IMR-90 (cell line): Measurements from ENCODE around the gene TICAM1. TPM values are rescaled to one million over a fixed set of nuclear protein-coding genes. Genes with fewer than 3 reads are reported as not detected.

Experiments
- ATAC-seq: fragments of 200-7000 bp; cut with Tn5 transposase; 2 replicates; pipeline ENCODE4 v1.9.1; 2020; ENCODE audit warnings: low read depth, mild to moderate bottlenecking, moderate library complexity
- BruUV-seq: library from RNA; stranded (reverse); fragments of 400-500 nt; replicated peaks from 2 replicates; lab custom pipeline; 2021; lab: Mats Ljungman, UMichigan
- CTCF ChIA-PET: fragments of 300-600 bp; formaldehyde crosslinking; extraction: SDS; loops from one replicate; lab custom pipeline; 2021; ENCODE audit warnings: antibody characterized with exemption; lab: Yijun Ruan, JAX
- POLR2A ChIA-PET: fragments of 300-600 bp; sonication (Branson Sonifier 250); formaldehyde crosslinking; loops from one replicate; lab custom pipeline; 2022; ENCODE audit warnings: antibody characterized with exemption; ENCODE audit not compliant: unreplicated experiment; lab: Charles Lee
- DNase-seq: peaks from one replicate; pipeline ENCODE4 v3.0.0; 2013
- H2AFZ ChIP-seq: replicated peaks from 2 replicates; pipeline ENCODE3; 2013; ENCODE audit warnings: low read length, mild to moderate bottlenecking; ENCODE audit not compliant: poor library complexity
- H2AK5ac ChIP-seq: 2 replicates; pipeline ENCODE4 v1.6.1; 2013; ENCODE audit warnings: low read depth, low read length, inconsistent platforms
- H2AK9ac ChIP-seq: replicated peaks from 2 replicates; pipeline ENCODE3; 2013; ENCODE audit warnings: mild to moderate bottlenecking, low read depth, low read length, moderate library complexity; ENCODE audit not compliant: poor library complexity
- H2BK120ac ChIP-seq: 2 replicates; pipeline ENCODE4 v1.6.1; 2013; ENCODE audit warnings: low read depth, low read length, inconsistent platforms
- H2BK15ac ChIP-seq: 3 replicates; pipeline ENCODE4 v1.6.1; 2013; ENCODE audit warnings: low read depth, low read length, inconsistent platforms
- H2BK20ac ChIP-seq: 2 replicates; pipeline ENCODE4 v1.6.1; 2013; ENCODE audit warnings: low read depth, mild to moderate bottlenecking, inconsistent platforms, low read length, moderate library complexity
- H2BK5ac ChIP-seq: 2 replicates; pipeline ENCODE4 v1.6.1; 2013; ENCODE audit warnings: mild to moderate bottlenecking, low read depth, low read length, inconsistent platforms; ENCODE audit not compliant: poor library complexity, severe bottlenecking
- H3K14ac ChIP-seq: replicated peaks from 2 replicates; pipeline ENCODE4 v1.6.1; 2013; ENCODE audit warnings: low read depth, low read length, inconsistent platforms
- H3K18ac ChIP-seq: 2 replicates; pipeline ENCODE4 v1.6.1; 2013; ENCODE audit warnings: low read depth, low read length, control low read depth
- H3K23ac ChIP-seq: 2 replicates; pipeline ENCODE4 v1.6.1; 2013; ENCODE audit warnings: low read depth, low read length, inconsistent platforms
- H3K27ac ChIP-seq: 2 replicates; pipeline ENCODE4 v1.5.1; 2013; ENCODE audit warnings: mild to moderate bottlenecking, control low read depth, low read length; ENCODE audit not compliant: insufficient read depth
- H3K27me3 ChIP-seq: 2 replicates; pipeline ENCODE4 v1.6.1; 2013; ENCODE audit warnings: low read length; ENCODE audit not compliant: control insufficient read depth, insufficient read depth
- H3K36me3 ChIP-seq: 2 replicates; pipeline ENCODE4 v1.6.1; 2013; ENCODE audit warnings: low read length, mixed read lengths; ENCODE audit not compliant: control insufficient read depth, insufficient read depth
- H3K4ac ChIP-seq: 2 replicates; pipeline ENCODE4 v1.6.1; 2013; ENCODE audit warnings: low read depth, low read length, inconsistent platforms
- H3K4me1 ChIP-seq: 2 replicates; pipeline ENCODE4 v1.6.1; 2013; ENCODE audit warnings: low read length, mixed read lengths; ENCODE audit not compliant: control insufficient read depth, insufficient read depth
- H3K4me2 ChIP-seq: 2 replicates; pipeline ENCODE4 v1.6.1; 2013; ENCODE audit warnings: low read depth, mild to moderate bottlenecking, control low read depth, low read length, moderate library complexity
- H3K4me3 ChIP-seq: 2 replicates; pipeline ENCODE4 v1.5.1; 2013; ENCODE audit warnings: low read depth, mild to moderate bottlenecking, control low read depth, low read length, moderate library complexity; ENCODE audit not compliant: insufficient read depth
- H3K56ac ChIP-seq: 2 replicates; pipeline ENCODE4 v1.6.1; 2013; ENCODE audit warnings: low read length, inconsistent platforms; ENCODE audit not compliant: insufficient read depth; ENCODE audit errors: extremely low read depth
- H3K79me1 ChIP-seq, 2 experiments: 2 replicates each; pipeline ENCODE4 v1.6.1; 2013; ENCODE audit warnings: low read length in 2 of 2, inconsistent platforms in 1 of 2, low read depth in 1 of 2
- H3K9ac ChIP-seq: 2 replicates; pipeline ENCODE4 v1.6.1; 2013; ENCODE audit warnings: low read depth, low read length, control low read depth
- H3K9me1 ChIP-seq: 2 replicates; pipeline ENCODE4 v1.6.1; 2013; ENCODE audit warnings: low read length, inconsistent platforms; ENCODE audit not compliant: insufficient read depth
- H3K9me3 ChIP-seq: 2 replicates; pipeline ENCODE4 v1.6.1; 2013; ENCODE audit warnings: low read length; ENCODE audit not compliant: control insufficient read depth, insufficient read depth
- H4K20me1 ChIP-seq: 2 replicates; pipeline ENCODE4 v1.6.1; 2013; ENCODE audit warnings: low read length, inconsistent platforms; ENCODE audit not compliant: insufficient read depth
- H4K5ac ChIP-seq: 2 replicates; pipeline ENCODE4 v1.6.1; 2013; ENCODE audit warnings: mild to moderate bottlenecking, low read depth, low read length, control low read depth
- H4K8ac ChIP-seq, 2 experiments: 2 replicates each; pipeline ENCODE4 v1.6.1; 2013; ENCODE audit warnings: low read depth in 2 of 2, low read length in 2 of 2, control low read depth in 1 of 2, inconsistent platforms in 1 of 2
- H4K91ac ChIP-seq: 2 replicates; pipeline ENCODE4 v1.6.1; 2013; ENCODE audit warnings: low read depth, low read length, inconsistent platforms; ENCODE audit not compliant: insufficient read depth
- BHLHE40 ChIP-seq: fragments of 150-350 bp; IDR thresholded peaks from 2 replicates; pipeline ENCODE4 v1.6.1; 2016; ENCODE audit warnings: mild to moderate bottlenecking, low read depth, low read length
- CHD1 ChIP-seq: IDR thresholded peaks from 2 replicates; pipeline ENCODE4 v1.6.1; 2012; ENCODE audit warnings: low read depth, low read length, improper control_type of control experiment
- USF2 ChIP-seq: fragments of 150-350 bp; IDR thresholded peaks from 2 replicates; pipeline ENCODE4 v1.6.1; 2017; ENCODE audit warnings: mild to moderate bottlenecking, antibody characterized with exemption, low read length, low read depth
- WGBS, 2 experiments: methylation state at CpG; one replicate each; pipeline versions ENCODE4 v1.1.5 to v1.1.7; 2013; ENCODE audit warnings: missing lambda C conversion rate in 2 of 2; ENCODE audit not compliant: insufficient read length in 1 of 2; ENCODE audit errors: extremely low coverage in 2 of 2; 5-methylcytosine and 5-hydroxymethylcytosine counted together
- dilution Hi-C: fragments of 300-500 bp; cut with HindIII; formaldehyde crosslinking; loops from one replicate; pipeline ENCODE4 v1.14.3; 2018; ENCODE audit warnings: low sequenced_read_pairs; ENCODE audit not compliant: unreplicated experiment
- in situ Hi-C: fragments of 300-500 bp; cut with MboI; formaldehyde crosslinking; loops from 3 replicates; pipeline ENCODE4 v1.14.3; 2019; ENCODE audit warnings: low sequenced_read_pairs, inconsistent platforms, mixed read lengths
- intact Hi-C: fragments of 100-400 bp; cut with micrococcal nuclease; formaldehyde crosslinking; loops from 2 replicates; pipeline ENCODE4 v1.10.0; 2022
- polyA plus RNA-seq, 3 experiments: library from polyadenylated mRNA; depleted of rRNA; stranded (reverse); fragments of >200 nt; gene quantifications; 2 replicates each; pipeline ENCODE4 v1.2.3, GENCODE V29; 2012; ENCODE audit warnings: low replicate concordance in 1 of 3
- total RNA-seq: library from RNA; depleted of rRNA; stranded (reverse); fragments of >200 nt; gene quantifications from 2 replicates; pipeline ENCODE4 v1.2.3, GENCODE V29; 2012

The TICAM1 gene
- total and polyA plus RNA-seq, 2 of the 4 experiments (the other 2 are of a cell fraction): 0.90 to 9.2 TPM

- TF ChIP-seq USF2 (no peak), CHD1 (no peak)
Observed at GRCh38 chr19:4866595-4867424, 35.3 kb upstream of the TICAM1 start (continued).

- CTCF ChIA-PET: no interaction called here
- in situ Hi-C loops: no loop called here
Observed at GRCh38 chr19:4861147-4861546, 29.6 kb upstream of the TICAM1 start.

More at GRCh38 chr19:4861147-4861546, 29.6 kb upstream of the TICAM1 start:
- Histone ChIP-seq H4K5ac (no peak overlapping the region), H3K9me3 (no peaks in the 10 kb centered on the region), H4K91ac (no peak overlapping the region), H3K23ac (no peak overlapping the region), H3K4me3 (no peak overlapping the region), H3K36me3 (peaks cover 44% of the 10 kb centered on the region), H2AK9ac (no peak overlapping the region), H3K4me1 (no peaks in the 10 kb centered on the region), H3K9me1 (peaks cover 8% of the 10 kb centered on the region), H3K27ac (no peak overlapping the region), H3K27me3 (no peaks in the 10 kb centered on the region), H2BK120ac (no peak overlapping the region), H3K56ac (no peak overlapping the region), H3K18ac (no peak overlapping the region), H3K14ac (no peak overlapping the region), H3K79me1 (peaks cover 15 to 50% of the 10 kb centered on the region in 2 experiments), H3K9ac (no peak overlapping the region), H2BK20ac (no peak overlapping the region), H3K4me2 (no peak overlapping the region), H2BK5ac (no peak overlapping the region), H3K4ac (no peak overlapping the region), H2AFZ (no peak overlapping the region), H2BK15ac (no peak overlapping the region), H2AK5ac (no peak overlapping the region), H4K20me1 (peaks cover 29% of the 10 kb centered on the region), H4K8ac (no peak overlapping the region)
- 91% methylated on average over 4 of the region's 10 CpGs; no CpG with 5 or more reads in 1 of the 2 experiments for WGBS, 2 experiments
- POLR2A ChIA-PET: interaction anchor here (0.6 kb wide), 1 partner anchor 23 kb away, joined by 3 read pairs; no protein-coding TSS in a partner anchor
- no TSS peak for BruUV-seq
- DNase-seq (no peak), ATAC-seq (no peak)
- intact Hi-C loops: no loop called here
- dilution Hi-C loops: no loop called here
- no peak for TF ChIP-seq BHLHE40
